Endothelial cell of umbilical vein (primary cell): Measurements from ENCODE around the gene CAND2. TPM values are rescaled to one million over a fixed set of nuclear protein-coding genes. Genes with fewer than 3 reads are reported as not detected.

Experiments used
- BruUV-seq: library from RNA; stranded (reverse); fragments of 400-500 nt; replicated peaks from 2 replicates; lab custom pipeline; 2021; lab: Mats Ljungman, UMichigan
- CTCF ChIA-PET: fragments of 300-600, 350-600 bp; sonication (Branson Sonifier 250); formaldehyde crosslinking; loops from one replicate; lab custom pipeline; 2021; ENCODE audit warnings: antibody characterized with exemption, inconsistent platforms; lab: Charles Lee
- POLR2A ChIA-PET: fragments of 300-600, 350-600 bp; sonication (Branson Sonifier 250); formaldehyde crosslinking; loops from one replicate; lab custom pipeline; 2021; ENCODE audit warnings: antibody characterized with exemption, inconsistent platforms; lab: Charles Lee
- DNase-seq: peaks from one replicate; pipeline ENCODE4 v3.0.0-alpha.2; 2011; ENCODE audit warnings: low read depth, low spot score
- FAIRE-seq: peaks from 2 replicates; lab custom pipeline; 2011; peaks lifted over from hg19 to GRCh38; lab: Jason Lieb, UNC
- H2AFZ ChIP-seq: 2 replicates; pipeline ENCODE4 v1.6.0; 2012; ENCODE audit warnings: low read depth, low read length, control low read depth, inconsistent platforms
- H3K27ac ChIP-seq: 2 replicates; pipeline ENCODE4 v1.5.1; 2011; ENCODE audit warnings: low read depth, mild to moderate bottlenecking, control low read depth, low read length, moderate library complexity; ENCODE audit not compliant: insufficient read depth
- H3K27me3 ChIP-seq, 2 experiments: 2 replicates each; pipeline versions ENCODE4 v1.6.0 to v1.6.1; 2011; ENCODE audit warnings: low read length in 2 of 2, mixed read lengths in 1 of 2; ENCODE audit not compliant: control insufficient read depth in 2 of 2, insufficient read depth in 2 of 2
- H3K36me3 ChIP-seq, 2 experiments: 2 replicates in 1 of 2; 3 replicates in 1 of 2; pipeline ENCODE4 v1.5.1; 2011; ENCODE audit warnings: low read length in 2 of 2, mild to moderate bottlenecking in 1 of 2, moderate library complexity in 1 of 2; ENCODE audit not compliant: control insufficient read depth in 2 of 2, insufficient read depth in 2 of 2; ENCODE audit errors: extremely low read depth in 1 of 2
- H3K4me1 ChIP-seq: 3 replicates; pipeline ENCODE4 v1.5.1; 2011; ENCODE audit warnings: mild to moderate bottlenecking, low read length; ENCODE audit not compliant: control insufficient read depth, insufficient read depth; ENCODE audit errors: extremely low read depth
- H3K4me2 ChIP-seq: 2 replicates; pipeline ENCODE4 v1.6.1; 2011; ENCODE audit warnings: low read length, control low read depth, mixed read lengths; ENCODE audit not compliant: insufficient read depth
- H3K4me3 ChIP-seq, 3 experiments: fragments of 200-600 bp in 1 of 3; sonication (generic), shearing (Covaris generic) in 1 of 3; replicated peaks in 1 of 3; 2 replicates each; pipeline ENCODE4 v1.5.1; 2011 to 2016; ENCODE audit warnings: control low read depth in 3 of 3, low read length in 3 of 3, mild to moderate bottlenecking in 2 of 3, inconsistent platforms in 1 of 3, low read depth in 1 of 3, moderate library complexity in 1 of 3; ENCODE audit not compliant: insufficient read depth in 1 of 3
- H3K79me2 ChIP-seq: 2 replicates; pipeline ENCODE4 v1.6.0; 2012; ENCODE audit warnings: low read length, inconsistent platforms; ENCODE audit not compliant: control insufficient read depth, insufficient read depth
- H3K9ac ChIP-seq: replicated peaks from 2 replicates; pipeline ENCODE3; 2011; ENCODE audit warnings: low read length, control low read depth; ENCODE audit not compliant: insufficient read depth; ENCODE audit errors: extremely low read depth
- H3K9me1 ChIP-seq: replicated peaks from 3 replicates; pipeline ENCODE4 v1.6.0; 2011; ENCODE audit warnings: mild to moderate bottlenecking, low read length; ENCODE audit not compliant: control insufficient read depth, insufficient read depth; ENCODE audit errors: extremely low read depth
- H3K9me3 ChIP-seq: replicated peaks from 2 replicates; pipeline ENCODE4 v1.5.1; 2012; ENCODE audit warnings: low read length, inconsistent platforms; ENCODE audit not compliant: control insufficient read depth, insufficient read depth
- H4K20me1 ChIP-seq: replicated peaks from 2 replicates; pipeline ENCODE3; 2011; ENCODE audit warnings: mild to moderate bottlenecking, low read length; ENCODE audit not compliant: control insufficient read depth, insufficient read depth; ENCODE audit errors: extremely low read depth
- CTCF ChIP-seq, 2 donors: IDR thresholded peaks; 1 replicate in 1 of 2; 2 replicates in 1 of 2; pipeline ENCODE4 v1.5.1; 2011; ENCODE audit warnings: low read length in 2 of 2, mild to moderate bottlenecking in 2 of 2, moderate library complexity in 2 of 2, control low read depth in 1 of 2, inconsistent platforms in 1 of 2, low read depth in 1 of 2; ENCODE audit not compliant: insufficient read depth in 1 of 2; ENCODE audit errors: extremely low read depth in 1 of 2
- EZH2 ChIP-seq: IDR thresholded peaks from 2 replicates; pipeline ENCODE4 v1.6.1; 2012; ENCODE audit warnings: borderline replicate concordance, low read depth, mild to moderate bottlenecking, moderate library complexity, low read length, inconsistent platforms; ENCODE audit not compliant: severe bottlenecking
- FOS ChIP-seq: IDR thresholded peaks from 2 replicates; pipeline ENCODE4 v1.6.1; 2011; ENCODE audit warnings: mild to moderate bottlenecking, low read length, moderate library complexity, borderline replicate concordance; ENCODE audit not compliant: insufficient read depth
- GATA2 ChIP-seq: IDR thresholded peaks from 2 replicates; pipeline ENCODE4 v1.7.0; 2011; ENCODE audit warnings: low read depth, mild to moderate bottlenecking, moderate library complexity, mixed read lengths, low read length; ENCODE audit not compliant: insufficient read length, insufficient read depth
- JUN ChIP-seq: IDR thresholded peaks from 2 replicates; pipeline ENCODE4 v1.6.1; 2011; ENCODE audit warnings: borderline replicate concordance, low read depth; ENCODE audit not compliant: insufficient read length, insufficient read depth
- MAX ChIP-seq: IDR thresholded peaks from 2 replicates; pipeline ENCODE4 v1.6.1; 2011; ENCODE audit not compliant: insufficient read depth, insufficient read length
- MYC ChIP-seq: IDR thresholded peaks from one replicate; pipeline ENCODE4 v1.6.1; 2011; ENCODE audit warnings: mild to moderate bottlenecking, low read depth, low read length
- POLR2A ChIP-seq: IDR thresholded peaks from 2 replicates; pipeline ENCODE4 v1.6.1; 2012; ENCODE audit warnings: low read depth, mild to moderate bottlenecking, control low read depth, low read length
- POLR2AphosphoS5 ChIP-seq: IDR thresholded peaks from 2 replicates; pipeline ENCODE4 v1.6.1; 2012; ENCODE audit warnings: low read depth, mild to moderate bottlenecking, control low read depth, low read length, moderate library complexity; ENCODE audit not compliant: insufficient read depth
- dilution Hi-C: fragments of 300-500 bp; cut with MboI; formaldehyde crosslinking; loops from one replicate; pipeline ENCODE4 v1.15.0; 2019; ENCODE audit warnings: low sequenced_read_pairs; ENCODE audit not compliant: extremely low pct_ligation_motif_present
- intact Hi-C: fragments of 100-400 bp; cut with micrococcal nuclease; formaldehyde crosslinking; loops from one replicate; pipeline ENCODE4 v1.10.0; 2022
- polyA plus RNA-seq, 4 experiments: library from polyadenylated mRNA; depleted of rRNA in 3 of 4; stranded (reverse) in 3 of 4; unstranded in 1 of 4; fragments of >200 nt; gene quantifications; 2 replicates each; pipeline versions ENCODE4 v1.2.1 to v1.2.3, GENCODE V29; 2011 to 2012; ENCODE audit warnings: missing spikeins in 1 of 4
- total RNA-seq: library from RNA; stranded (reverse); gene quantifications from 2 replicates; pipeline ENCODE4 v1.2.3, GENCODE V29; 2021

The CAND2 gene
- total and polyA plus RNA-seq, 2 donors (not counting 3 experiments of a cell fraction or from before 2014, with no cell fraction given), result 7.1 to 11.0 TPM

GRCh38 chr3:12791430-12791829, 5.0 kb upstream of the CAND2 start:
- H3K36me3 ChIP-seq, result no peaks in the 10 kb centered on the region
- peaks cover 5% of the 10 kb centered on the region for H3K4me1 ChIP-seq
- intact Hi-C loops, result loop anchor here (1.0 kb wide), 1 partner anchor 101 kb away; no protein-coding TSS in a partner anchor
- no peak overlapping the region for H3K9ac ChIP-seq
- no peak for FAIRE-seq
- H4K20me1 ChIP-seq, result no peaks in the 10 kb centered on the region
- no peak for TF ChIP-seq MAX
- TF ChIP-seq MYC, result no peak
- CTCF ChIA-PET, result interaction anchor here (0.9 to 1.2 kb wide), 2 partner anchors 19 to 38 kb away, joined by 4 read pairs; no protein-coding TSS in a partner anchor
- no peak overlapping the region for H3K27ac ChIP-seq
- POLR2A ChIA-PET, result no interaction called here
- no peak for DNase-seq
- H3K4me3 ChIP-seq, result no peak overlapping the region
- no peaks in the 10 kb centered on the region for H3K79me2 ChIP-seq
- no peaks in the 10 kb centered on the region for H3K9me1 ChIP-seq
- dilution Hi-C loops, result no loop called here
- H2AFZ ChIP-seq, result no peak overlapping the region
- no peaks in the 10 kb centered on the region for H3K27me3 ChIP-seq
- H3K4me2 ChIP-seq, result no peak overlapping the region
- BruUV-seq, result no TSS peak
- no peaks in the 10 kb centered on the region for H3K9me3 ChIP-seq

- CTCF ChIA-PET, result interaction anchor here (2.1 kb wide), 1 partner anchor 16 kb away, joined by 4 read pairs; no protein-coding TSS in a partner anchor
- Histone ChIP-seq H3K27ac (no peak overlapping the region), H3K4me3 (no peak overlapping the region), H3K9ac (no peak overlapping the region), H3K9me1 (no peaks in the 10 kb centered on the region), H3K9me3 (no peaks in the 10 kb centered on the region), H2AFZ (no peak overlapping the region), H3K27me3 (no peaks in the 10 kb centered on the region), H3K79me2 (no peaks in the 10 kb centered on the region), H3K36me3 (no peaks in the 10 kb centered on the region), H3K4me1 (peaks cover 5% of the 10 kb centered on the region), H3K4me2 (no peak overlapping the region), H4K20me1 (no peaks in the 10 kb centered on the region)
- dilution Hi-C loops, result no loop called here
- intact Hi-C loops, result no loop called here
- TF ChIP-seq MYC (no peak), EZH2 (no peak), POLR2A (no peak), CTCF (IDR thresholded peaks at IDR 0.05; ENCODE audit: extremely low read depth in 1 of 2, insufficient read depth in 1 of 2, low read depth in 1 of 2, low read length in 2 of 2) (no peak), FOS (no peak), JUN (no peak), GATA2 (no peak), POLR2AphosphoS5 (no peak), MAX (no peak)
- no peak for DNase-seq
- FAIRE-seq, result no peak
- no TSS peak for BruUV-seq
- POLR2A ChIA-PET, result no interaction called here
These were observed 2.8 kb upstream of the CAND2 start for GRCh38 chr3:12793701-12794100.
